ENCODE data around the gene NTSR2.

NTSR2 gene

DNA sequence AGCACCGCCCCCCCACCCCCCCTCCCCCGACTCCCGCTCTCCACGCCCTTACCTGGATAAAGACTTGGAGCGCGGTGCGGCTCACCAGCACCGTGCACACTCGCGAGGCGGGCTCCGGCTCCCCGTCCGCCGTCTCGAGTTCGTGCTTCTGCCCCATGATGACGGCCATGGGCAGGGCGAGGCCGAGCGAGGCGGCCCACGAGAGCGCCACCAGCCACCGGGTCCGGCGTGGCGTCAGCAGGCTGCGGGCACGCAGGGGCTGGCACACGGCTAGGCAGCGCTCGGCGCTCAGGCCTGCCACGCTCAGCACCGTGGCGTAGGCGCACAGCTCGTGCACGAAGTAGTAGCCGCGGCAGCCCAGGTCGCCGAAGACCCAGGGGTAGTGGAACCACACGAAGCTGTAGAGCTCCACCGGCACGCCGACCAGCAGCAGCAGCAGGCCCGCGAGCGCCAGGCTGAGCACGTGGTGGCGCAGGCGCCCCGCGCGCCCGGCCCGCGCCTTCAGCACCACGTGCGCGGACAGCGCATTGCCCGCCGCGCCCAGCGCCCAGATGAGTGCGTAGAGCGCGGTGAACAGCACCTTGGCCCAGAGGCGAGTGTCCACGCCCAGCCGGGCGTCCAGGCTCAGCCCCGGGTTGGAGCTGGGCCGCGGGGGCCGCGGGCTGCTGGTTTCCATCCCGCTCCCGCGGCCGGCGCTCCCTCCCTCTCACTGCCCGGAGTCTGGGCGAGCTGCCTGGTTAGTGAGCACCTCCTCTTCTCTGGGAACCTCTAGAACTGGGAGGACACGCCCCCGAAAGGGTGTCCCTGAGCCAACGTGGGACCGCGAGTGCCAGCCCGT lies at the start of gene NTSR2:
TSS of gene NTSR2 (minus strand) at position 742 of the 838 bp plus-strand sequence. CDS start at position 676, 66 bp downstream.
- DNase-seq: no peak

DNA sequence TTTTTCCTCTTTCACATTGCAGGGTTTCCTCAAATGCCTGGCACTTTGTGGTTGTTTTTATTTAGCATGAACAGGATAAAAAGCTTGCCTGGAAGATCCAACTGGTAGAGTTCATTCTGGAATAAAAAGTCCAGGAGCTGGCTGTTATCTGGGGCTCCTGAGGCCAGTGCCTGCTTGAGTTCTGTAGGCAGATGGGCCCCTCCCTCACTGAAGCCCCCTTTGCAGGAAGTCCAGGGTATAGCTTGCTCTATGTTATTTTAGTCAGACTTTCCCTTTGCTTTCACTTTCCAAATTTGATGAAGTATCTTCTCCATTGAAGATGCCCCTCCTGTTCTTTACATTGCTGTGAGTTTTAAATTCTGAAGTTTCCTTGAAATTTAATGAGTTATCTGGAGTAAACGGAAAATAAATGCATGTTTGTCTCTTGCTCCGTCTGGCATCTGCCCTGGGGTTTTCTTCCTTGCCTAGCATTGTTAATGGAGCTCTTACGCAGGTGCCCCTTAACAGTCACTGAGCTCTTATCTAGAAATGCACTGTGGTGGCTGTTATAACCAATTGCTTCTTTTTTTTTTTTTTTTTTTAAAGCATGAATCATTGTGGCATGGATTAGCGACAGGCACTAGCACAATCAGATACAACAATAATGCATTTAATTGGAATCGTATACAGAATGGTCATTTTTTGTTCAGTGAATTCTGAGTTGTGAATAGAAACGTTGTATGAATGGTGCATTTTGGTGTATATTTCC lies 49.4 kb upstream of the NTSR2 start:
- DNase-seq: no peak

GRCh38 chr2:11718606-11719005 lies 48.6 kb upstream of the NTSR2 start:
- DNase-seq: no peak

GRCh38 chr2:11717623-11718022 lies 47.6 kb upstream of the NTSR2 start:
- no peak for DNase-seq

GRCh38 chr2:11716689-11717321 lies 46.8 kb upstream of the NTSR2 start:
- no peak for DNase-seq

DNA sequence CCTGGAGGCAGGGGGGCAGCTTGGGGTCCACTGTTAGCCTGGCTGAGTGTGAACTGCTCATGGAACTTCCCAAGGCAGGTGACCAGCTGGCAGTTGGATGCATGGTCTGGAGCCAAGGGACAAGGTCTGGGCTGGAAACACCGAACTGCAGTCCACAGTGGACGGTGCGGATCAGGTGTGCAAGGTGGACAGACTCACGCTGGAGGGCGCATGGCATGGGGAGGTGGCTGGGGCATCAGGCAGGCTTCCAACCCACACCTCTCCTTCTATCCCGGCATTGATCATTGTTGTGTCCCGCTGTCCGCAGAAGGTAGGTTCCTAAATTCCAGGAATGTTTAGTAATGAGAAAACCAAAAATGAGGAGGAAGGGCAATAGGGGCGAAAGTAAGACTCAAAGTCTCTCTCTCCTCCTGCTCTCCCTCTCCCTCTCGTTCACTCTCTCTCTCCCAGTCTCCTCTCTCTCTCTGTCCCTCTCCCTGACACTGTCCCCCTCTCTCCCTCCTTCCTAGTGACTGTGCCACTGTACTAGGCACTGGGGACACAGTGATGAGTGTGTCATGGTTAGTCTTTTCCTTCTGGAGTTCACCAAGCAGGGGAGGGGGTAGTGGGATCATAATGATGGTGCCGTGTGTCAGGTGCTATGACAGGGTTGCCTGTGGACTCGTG lies 46.1 kb upstream of the NTSR2 start:
- no peak for DNase-seq

- no peak for DNase-seq
Observed at GRCh38 chr2:11713815-11714214, 43.8 kb upstream of the NTSR2 start.

DNA sequence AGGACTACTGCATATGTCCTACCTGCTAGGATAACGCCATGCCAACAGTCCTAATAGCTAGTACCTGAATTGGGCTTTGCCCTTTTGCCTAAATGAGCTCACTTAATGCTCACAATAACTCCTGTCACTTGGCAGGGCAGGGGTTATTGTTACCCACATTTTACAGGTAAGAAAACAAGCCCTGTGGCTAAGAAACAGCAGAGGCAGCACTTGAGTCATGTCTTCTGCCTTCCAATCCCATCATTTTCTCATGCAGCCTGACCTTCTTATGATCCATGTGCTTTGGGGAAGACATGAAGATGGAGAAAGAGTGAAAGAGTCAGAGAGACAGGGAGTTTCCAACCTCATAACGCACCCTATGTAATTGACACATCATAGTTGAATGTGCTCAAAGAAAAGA lies 42.9 kb upstream of the NTSR2 start:
- no peak for DNase-seq

GRCh38 chr2:11711751-11712150 lies 41.8 kb upstream of the NTSR2 start:
- no peak for DNase-seq

- DNase-seq: no peak
Observed at GRCh38 chr2:11711354-11711716, 41.3 kb upstream of the NTSR2 start.

DNA sequence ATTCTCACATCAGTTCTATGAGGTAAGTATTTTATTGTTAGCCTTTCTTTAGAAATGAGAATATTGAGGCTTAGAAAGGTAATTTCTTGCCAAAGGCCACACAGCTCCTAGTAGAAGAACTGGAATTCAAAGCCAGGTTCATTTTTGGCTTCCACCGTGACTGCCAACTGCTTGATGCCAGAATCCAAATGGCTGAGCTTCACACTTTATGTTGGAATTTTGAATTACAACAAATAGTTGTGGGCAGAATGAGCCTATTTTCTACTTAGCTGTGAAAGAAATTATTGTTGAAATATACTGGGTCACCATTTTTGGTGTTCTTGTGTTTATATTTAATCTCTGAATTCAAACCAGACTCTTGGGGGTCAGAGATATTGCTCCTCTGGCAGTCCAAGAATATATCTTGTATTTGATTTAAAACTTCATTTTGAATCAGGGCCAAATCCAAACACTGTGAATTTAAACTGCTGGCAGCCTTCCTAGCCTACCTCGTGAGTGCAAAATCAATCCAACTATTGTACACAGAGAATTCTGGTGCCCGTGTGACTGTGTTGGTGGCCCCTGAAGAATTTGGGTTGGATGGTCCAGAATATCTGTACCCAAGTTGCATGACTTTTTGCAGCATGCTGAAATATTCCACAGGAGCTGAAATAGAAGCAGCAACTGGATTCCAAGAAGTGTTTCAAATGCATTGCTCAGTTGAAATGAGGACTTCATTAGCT lies 40.8 kb upstream of the NTSR2 start:
- DNase-seq: no peak

GRCh38 chr2:11710210-11710609 lies 40.2 kb upstream of the NTSR2 start:
- DNase-seq: no peak

GRCh38 chr2:11709293-11709692 lies 39.3 kb upstream of the NTSR2 start:
- DNase-seq: no peak

GRCh38 chr2:11708106-11708505 lies 38.1 kb upstream of the NTSR2 start:
- no peak for DNase-seq

DNA sequence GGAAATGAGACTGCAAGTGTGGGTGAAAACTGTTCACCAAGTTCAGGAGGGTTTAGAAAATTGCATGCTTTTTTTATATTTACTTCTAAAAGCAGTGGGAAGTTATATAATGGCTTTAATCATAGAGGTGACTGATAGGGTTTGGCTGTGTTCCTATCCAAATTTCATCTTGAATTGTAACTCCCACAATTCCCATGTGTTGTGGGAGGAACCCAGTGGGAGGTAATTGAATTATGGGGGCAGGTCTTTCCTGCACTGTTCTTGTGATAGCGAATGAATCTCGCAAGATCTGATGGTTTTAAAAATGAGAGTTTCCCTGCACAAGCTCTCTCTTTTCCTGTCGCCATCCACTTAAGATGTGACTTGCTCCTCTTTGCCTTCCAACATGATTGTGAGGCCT lies 35.7 kb upstream of the NTSR2 start:
- no peak for DNase-seq

DNA sequence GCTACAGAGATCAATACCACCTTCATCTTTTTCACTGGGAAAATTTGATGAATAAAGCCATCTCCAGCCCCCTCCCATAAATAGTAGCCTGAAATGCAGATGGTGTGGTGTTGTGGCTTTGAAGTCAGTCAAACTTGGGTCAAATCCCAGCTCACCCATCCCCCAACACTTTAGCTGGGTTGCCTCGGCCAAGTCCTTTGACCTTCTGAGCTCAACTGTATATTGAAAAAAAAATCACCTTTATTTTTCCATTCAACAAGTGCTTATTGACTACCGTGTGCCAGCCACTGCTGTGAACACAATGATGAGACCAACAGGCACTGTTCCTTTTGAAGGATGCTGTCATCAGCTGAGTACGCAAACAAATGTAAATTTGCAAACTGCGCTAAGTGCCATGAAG lies 35.1 kb upstream of the NTSR2 start:
- no peak for DNase-seq

GRCh38 chr2:11703700-11704099 lies 33.7 kb upstream of the NTSR2 start:
- no peak for DNase-seq

DNA sequence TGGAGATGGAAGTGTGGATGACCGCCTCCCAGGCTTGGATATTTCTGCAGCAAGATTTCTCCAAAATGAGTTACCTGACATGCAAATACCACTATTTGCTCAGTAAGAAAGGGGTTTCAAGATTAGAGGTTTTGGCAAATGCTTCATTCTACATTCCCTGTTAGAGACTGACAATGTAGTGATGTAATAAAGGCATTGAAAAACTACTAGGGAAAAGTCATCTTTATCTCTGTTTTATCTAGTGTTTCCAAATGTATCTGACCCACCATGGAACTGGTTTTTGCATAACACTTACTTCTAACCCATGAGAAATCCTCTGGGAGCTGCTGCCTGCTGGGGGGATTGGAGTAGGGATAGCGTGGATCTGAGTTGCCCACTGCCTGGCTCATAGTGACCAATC lies 33.0 kb upstream of the NTSR2 start:
- no peak for DNase-seq

- DNase-seq: peak; percentile 68
Observed at GRCh38 chr2:11701751-11702301, 31.8 kb upstream of the NTSR2 start.

- no peak for DNase-seq
Observed at GRCh38 chr2:11701206-11701605, 31.2 kb upstream of the NTSR2 start.

GRCh38 chr2:11699686-11700670 lies 30.0 kb upstream of the NTSR2 start:
- DNase-seq: no peak

Data from GDM1 (cell line).